Activated CD4-positive, alpha-beta T cell treated with anti-CD3 and anti-CD28 coated beads, Interleukin-2, amount 50 U/mL, for 16 hours (primary cell): ENCODE results near the gene GTF2A1.
"Not testable (repeated sequence)": the region's sequence is repeated elsewhere in the genome, so short reads cannot be mapped to it uniquely, and the experiment has no call there.

Experiments used
- DNase-seq: peaks from one replicate; pipeline ENCODE4 v3.0.0-alpha.2; 2020

Gene GTF2A1

GRCh38 chr14:81224222-81224621, 3.5 kb upstream of the GTF2A1 start:
- no peak for DNase-seq

- not testable (repeated sequence) for DNase-seq
These were observed 3.0 kb upstream of the GTF2A1 start for GRCh38 chr14:81223788-81224187.

- DNase-seq: no peak
These were observed 1.9 kb upstream of the GTF2A1 start for GRCh38 chr14:81222691-81223090.

- DNase-seq: no peak
These were observed 1.4 kb upstream of the GTF2A1 start for GRCh38 chr14:81222126-81222525.

- DNase-seq: no peak
These were observed 882 bp upstream of the GTF2A1 start for GRCh38 chr14:81221579-81222102.

- DNase-seq: no peak
These were observed 254 bp downstream of the GTF2A1 start for GRCh38 chr14:81220580-81220829.

GRCh38 chr14:81219759-81220579, 790 bp downstream of the GTF2A1 start:
- peak; percentile 40 for DNase-seq

GRCh38 chr14:81219210-81219758, 1.5 kb downstream of the GTF2A1 start:
- peak; percentile 97 for DNase-seq

- DNase-seq: peak; percentile 20
These were observed 8.9 kb downstream of the GTF2A1 start for GRCh38 chr14:81211844-81212243.

GRCh38 chr14:81209167-81209836, 11.5 kb downstream of the GTF2A1 start:
- no peak for DNase-seq

- DNase-seq: no peak
These were observed 12.3 kb downstream of the GTF2A1 start for GRCh38 chr14:81208489-81208888.

- peak; percentile 24 for DNase-seq
These were observed 14.6 kb downstream of the GTF2A1 start for GRCh38 chr14:81206115-81206514.

- DNase-seq: no peak
These were observed 15.1 kb downstream of the GTF2A1 start for GRCh38 chr14:81205639-81206038.

- peak; percentile 29 for DNase-seq
These were observed 20.7 kb downstream of the GTF2A1 start for GRCh38 chr14:81200054-81200453.

GRCh38 chr14:81199084-81199483, 21.7 kb downstream of the GTF2A1 start:
- DNase-seq: no peak

GRCh38 chr14:81198651-81199050, 22.1 kb downstream of the GTF2A1 start:
- no peak for DNase-seq

GRCh38 chr14:81193924-81194633, 26.7 kb downstream of the GTF2A1 start:
- DNase-seq: peak; percentile 50

- DNase-seq: peak; percentile 31
These were observed 28.2 kb downstream of the GTF2A1 start for GRCh38 chr14:81192594-81192993.

GRCh38 chr14:81187832-81188522, 32.8 kb downstream of the GTF2A1 start:
- no peak for DNase-seq

- no peak for DNase-seq
These were observed 41.1 kb downstream of the GTF2A1 start for GRCh38 chr14:81179631-81180030.

GRCh38 chr14:81178063-81178462, 42.7 kb downstream of the GTF2A1 start:
- no peak for DNase-seq

GRCh38 chr14:81177225-81177624, 43.5 kb downstream of the GTF2A1 start:
- DNase-seq: no peak

GRCh38 chr14:81176241-81176640, 44.5 kb downstream of the GTF2A1 start:
- DNase-seq: no peak
